Activated CD4-positive, CD25-positive, alpha-beta regulatory T cell (primary cell): Measurements from ENCODE around the gene HDAC11.
"Not testable (repeated sequence)": the region's sequence is repeated elsewhere in the genome, so short reads cannot be mapped to it uniquely, and the experiment has no call there.

ENCODE experiments used
- DNase-seq, 4 experiments: peaks; one replicate each; lab custom pipeline; 2025; lab: John Stamatoyannopoulos, UW

The HDAC11 gene, protein sequence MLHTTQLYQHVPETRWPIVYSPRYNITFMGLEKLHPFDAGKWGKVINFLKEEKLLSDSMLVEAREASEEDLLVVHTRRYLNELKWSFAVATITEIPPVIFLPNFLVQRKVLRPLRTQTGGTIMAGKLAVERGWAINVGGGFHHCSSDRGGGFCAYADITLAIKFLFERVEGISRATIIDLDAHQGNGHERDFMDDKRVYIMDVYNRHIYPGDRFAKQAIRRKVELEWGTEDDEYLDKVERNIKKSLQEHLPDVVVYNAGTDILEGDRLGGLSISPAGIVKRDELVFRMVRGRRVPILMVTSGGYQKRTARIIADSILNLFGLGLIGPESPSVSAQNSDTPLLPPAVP

DNA sequence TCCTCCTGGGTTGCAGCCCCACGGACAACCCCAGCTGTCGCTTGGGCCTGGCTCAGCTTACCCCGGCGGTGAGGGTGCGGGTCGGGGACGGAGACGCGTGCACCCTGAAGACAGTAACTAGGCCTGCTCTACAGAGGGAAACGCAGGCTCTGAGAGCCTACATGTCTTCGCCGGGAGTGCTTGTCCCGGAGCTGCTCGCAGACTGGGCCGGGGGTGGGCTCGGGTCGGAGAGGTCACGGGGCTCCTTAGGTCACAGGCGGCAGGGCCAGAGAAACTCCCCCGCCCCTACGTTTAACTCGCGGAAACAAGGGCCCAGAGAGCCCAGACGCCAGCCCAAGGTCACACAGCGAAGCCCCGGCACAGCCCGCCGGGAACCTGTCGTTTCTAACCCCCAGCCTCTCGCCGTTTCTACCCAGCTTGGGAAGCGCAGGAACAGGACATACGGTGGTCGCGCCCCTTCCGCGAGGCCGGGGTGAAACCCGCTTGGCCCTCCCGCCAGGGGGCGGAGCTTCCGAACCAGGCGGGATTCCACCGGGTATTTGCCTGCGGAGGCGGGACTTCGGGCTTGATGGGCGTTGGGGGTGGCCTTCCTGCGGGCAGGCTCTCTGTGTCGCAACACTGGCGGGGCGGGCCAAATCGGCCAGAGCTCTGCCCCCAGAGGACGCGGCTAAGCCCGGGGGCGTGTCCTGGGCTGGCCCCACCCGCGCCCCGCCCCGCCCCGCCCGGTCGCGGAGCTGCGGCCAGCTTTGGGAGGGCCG, at the start of gene HDAC11:
TSS of gene HDAC11 (plus strand) at position 725 of the 758 bp plus-strand sequence. CDS start 42 bp downstream, outside the sequence.
- peak; percentile 92 to 97 (median 96) for DNase-seq

DNA sequence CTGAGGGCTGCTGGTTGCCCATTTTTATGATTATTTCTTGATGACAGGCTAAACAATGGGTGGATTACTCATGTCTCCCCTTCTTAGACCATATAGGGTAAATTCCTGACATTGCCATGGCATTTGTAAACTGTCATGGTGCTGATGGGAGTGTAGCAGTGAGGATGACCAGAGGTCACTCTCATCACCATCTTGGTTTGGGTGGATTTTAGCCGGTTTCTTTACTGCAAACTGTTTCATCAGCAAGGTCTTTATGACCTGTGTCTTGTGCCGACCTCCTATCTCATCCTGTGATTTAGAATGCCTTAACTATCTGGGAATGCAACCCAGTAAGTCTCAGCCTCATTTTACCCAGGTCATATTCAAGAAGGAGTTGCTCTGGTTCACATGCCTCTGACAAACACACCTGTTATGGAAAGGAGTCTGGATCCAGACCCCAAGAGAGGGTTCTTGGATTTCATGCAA, 49.7 kb upstream of the HDAC11 start:
- DNase-seq: not testable (repeated sequence)

DNA sequence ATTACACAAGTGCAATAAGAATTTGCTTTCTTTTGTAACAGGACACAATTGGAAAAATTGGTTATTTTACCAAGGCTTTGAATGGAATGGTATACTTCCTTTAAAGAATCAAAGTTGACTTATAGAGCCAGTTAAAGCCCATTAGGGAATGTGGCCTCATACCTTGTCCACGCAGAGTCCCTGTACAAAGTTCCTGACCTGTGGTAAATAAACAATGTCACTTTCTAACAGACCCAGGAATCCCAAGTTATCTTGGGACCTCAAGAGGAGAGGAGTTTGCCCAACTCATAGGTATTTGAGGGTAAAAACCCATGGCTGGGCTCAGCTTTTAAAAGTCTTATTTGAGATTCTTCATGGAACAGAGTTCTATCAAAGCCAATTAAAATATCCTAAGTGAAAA, 48.0 kb upstream of the HDAC11 start:
- DNase-seq: no peak

DNA sequence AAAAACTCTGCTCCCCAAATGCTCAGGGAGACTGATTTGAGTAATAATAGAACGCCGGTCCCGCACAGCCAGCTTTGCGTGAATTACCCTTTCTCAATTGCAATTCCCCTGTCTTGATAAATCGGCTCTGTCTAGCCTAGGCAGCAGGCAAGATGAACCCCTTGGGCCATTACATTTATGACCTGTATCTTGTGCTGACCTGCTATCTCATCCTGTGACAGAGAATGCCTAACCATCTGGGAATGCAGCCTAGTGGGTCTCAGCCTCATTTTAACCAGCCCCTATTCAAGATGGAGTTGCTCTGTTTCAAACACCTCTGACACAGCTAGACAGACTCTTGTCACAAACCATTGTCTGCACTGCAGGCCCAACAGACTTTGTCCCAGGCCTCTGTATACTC, 46.2 kb upstream of the HDAC11 start:
- DNase-seq: no peak

DNA sequence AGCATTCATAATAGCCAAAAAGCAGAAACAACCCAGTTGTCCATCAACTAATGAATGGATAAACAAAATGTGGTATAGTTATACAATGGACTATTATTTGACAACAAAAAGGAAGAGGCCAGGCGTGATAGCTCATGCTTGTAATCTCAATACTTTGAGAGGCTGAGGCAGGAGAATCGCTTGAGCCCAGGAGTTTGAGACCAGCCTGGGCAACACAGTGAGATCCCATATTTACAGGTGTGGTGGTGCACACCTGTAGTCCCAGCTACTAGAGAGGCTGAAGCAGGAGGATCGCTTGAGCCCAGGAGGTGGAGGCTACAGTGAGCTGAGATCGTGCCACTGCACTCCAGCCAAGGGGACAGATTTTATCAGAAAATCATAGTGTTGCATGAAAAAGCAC, 43.9 kb upstream of the HDAC11 start:
- not testable (repeated sequence) for DNase-seq

DNA sequence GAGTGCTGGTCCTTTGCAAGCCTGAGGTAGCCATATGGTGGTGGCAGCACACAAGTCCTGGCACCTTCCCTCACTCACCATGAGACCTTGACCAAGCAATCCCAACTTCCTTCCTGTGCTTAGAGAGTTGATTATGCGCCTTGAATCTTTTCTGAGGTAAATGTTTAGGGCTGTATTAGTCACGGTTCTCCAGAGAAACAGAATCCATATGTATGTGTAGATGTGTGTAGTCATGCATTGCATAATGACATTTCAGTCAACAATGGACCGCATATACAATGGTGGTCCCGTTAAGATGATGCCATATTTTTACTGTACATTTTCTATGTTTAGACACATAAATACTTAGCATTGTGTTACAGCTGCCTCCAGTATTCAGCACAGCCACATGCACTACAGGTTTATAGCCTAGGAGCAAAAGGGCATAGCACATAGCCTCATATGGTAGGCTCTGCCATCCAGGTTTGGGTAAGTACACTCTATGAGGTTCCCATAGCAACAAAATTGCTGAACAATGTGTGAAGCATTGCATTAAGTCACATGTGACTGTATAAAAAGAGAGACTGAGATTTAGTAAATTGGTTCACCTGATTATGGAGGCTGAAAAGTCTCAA, 39.8 kb upstream of the HDAC11 start:
- DNase-seq: no peak

DNA sequence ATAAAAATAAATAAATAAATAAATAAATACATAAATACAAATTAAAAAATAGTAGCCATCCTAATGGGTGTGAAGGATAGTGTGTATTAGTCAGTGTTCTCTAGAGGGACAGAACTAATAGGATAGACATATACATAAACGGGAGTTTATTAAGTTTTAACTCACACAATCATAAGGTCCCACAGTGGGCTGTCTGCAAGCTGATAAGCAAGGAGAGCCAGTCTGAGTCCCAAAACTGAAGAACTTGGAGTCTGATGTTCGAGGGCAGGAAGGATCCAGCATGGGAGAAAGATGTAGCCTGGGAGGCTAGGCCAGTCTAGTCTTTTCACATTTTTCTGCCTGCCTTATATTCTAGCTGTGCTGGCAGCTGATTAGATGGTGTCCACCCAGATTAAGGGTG, 37.2 kb upstream of the HDAC11 start:
- DNase-seq: not testable (repeated sequence)

DNA sequence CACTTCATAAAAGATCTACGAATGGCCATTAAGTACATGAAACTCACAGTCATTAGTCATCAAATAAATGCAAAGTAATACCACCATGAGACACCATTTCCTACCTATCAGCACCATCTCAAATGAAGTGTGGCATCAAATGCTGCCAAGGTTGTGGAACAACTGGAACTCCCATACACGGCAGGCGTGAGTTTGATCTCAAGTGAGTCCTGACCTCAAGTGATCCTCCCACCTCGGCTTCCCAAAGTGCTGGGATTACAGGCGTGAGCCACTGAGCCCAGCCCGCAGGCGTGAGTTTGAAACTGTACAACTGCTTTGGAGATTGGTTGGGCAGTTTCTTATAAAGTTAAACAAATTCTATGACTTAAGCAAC, 28.8 kb upstream of the HDAC11 start:
- DNase-seq: peak in 1 of 4 experiments; percentile 22

DNA sequence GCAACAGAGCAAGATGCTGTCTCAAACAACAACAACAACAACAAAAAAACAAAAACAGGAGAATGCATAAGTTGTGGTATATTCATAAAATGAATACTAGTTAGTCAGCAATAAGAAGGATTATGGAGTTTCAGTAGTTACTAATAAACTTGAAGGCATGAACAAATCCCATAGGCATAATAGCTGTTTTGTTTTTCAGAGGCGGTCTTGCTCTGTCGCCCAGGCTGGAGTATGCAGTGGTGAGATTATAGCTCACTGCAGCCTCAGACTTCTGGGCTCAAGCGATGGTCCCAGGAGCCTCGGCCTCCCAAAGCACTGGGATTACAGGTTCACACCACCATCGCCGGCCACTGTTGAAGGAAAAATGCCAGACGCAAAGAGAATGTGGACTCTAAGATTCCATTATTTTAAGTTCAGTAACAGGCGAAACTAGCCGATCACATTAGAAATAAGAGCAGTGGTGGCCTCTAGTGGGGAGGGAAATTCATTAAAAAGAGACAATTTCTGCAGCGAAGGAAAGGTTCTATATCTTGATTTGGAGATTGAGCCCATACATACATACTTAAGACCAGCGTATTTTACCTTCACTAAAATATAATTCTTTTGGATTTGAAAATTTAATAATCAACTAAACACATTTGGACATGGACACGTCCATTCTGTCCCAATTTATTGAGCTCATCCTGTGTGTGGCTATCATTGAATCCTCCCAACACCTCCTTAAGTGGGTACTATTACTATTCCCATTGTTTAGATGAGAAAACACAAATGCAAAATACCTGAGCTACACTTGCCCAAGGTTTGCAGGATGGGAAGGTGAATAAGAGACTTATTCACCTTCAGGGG, 27.4 kb upstream of the HDAC11 start:
- DNase-seq: peak in 1 of 4 experiments; percentile 11

DNA sequence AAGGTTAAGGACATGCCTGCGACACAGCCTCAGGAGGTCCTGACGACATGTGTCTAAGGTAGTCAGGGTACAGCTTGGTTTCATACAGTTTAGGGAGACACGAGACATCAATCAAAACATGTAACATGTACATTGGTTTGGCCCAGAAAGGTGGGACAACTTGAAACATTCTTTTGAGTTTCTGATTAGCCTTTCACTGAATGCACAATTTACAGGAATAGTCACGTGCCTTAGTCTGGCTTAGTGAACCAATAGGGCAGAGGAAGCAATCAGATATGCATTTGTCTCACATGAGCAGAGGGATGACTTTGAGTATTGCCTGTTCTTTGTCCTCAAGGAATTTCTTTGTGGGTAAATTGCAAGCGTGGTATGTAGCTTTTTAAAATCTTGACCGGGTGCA, 24.5 kb upstream of the HDAC11 start:
- DNase-seq: no peak

DNA sequence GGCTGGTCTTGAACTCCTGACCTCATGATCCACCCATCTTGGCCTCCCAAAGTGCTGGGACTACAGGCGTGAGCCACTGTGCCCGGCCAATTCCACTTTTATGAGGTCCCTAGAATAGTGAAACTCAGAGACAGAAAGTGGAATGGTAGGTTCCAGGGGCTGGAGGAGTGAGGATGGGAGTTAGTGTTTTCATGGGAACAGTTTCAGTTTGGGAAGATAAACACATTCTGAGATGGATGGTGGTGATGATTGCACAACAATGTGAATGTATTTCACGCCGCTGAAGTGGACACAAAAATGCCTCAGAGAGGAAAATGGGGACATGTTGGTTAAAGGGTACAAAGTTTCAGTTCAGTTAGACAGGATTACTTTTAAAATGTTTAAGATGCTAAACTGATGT, 22.5 kb upstream of the HDAC11 start:
- no peak for DNase-seq

DNA sequence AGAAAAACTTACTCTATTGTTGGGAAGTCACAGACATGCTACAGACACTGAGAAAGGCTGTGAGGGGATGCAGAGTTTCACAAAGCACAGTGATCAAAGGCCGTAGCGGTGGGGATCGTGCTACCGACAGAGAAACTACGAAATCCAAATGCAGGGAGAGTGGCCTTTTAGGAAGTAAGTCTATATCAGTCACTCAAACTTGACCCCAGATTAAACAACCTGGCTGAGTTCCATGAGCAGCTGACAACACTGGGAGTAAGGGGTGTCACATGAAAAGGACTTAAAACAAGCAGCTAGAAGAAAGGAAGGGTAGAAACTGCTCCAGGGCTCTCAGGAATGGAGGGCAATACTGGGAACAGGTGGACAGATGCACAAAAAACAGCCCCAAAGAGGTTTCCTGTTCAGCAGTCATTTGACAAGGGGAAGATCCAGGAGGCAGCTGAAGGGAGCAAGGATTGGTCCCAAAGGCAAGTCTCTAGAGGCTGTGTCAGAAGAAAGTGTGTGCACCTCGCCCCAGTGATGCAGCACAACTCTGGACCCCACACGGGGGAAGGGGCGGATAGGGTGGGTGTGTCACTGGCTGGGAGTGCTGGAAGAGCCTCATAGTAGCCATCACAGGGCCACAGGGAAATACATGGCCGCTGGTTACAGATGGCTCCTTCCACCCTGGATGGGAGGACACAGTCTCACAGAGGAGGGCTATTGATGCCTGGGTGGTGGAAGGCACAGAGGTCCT, 20.3 kb upstream of the HDAC11 start:
- DNase-seq: no peak

DNA sequence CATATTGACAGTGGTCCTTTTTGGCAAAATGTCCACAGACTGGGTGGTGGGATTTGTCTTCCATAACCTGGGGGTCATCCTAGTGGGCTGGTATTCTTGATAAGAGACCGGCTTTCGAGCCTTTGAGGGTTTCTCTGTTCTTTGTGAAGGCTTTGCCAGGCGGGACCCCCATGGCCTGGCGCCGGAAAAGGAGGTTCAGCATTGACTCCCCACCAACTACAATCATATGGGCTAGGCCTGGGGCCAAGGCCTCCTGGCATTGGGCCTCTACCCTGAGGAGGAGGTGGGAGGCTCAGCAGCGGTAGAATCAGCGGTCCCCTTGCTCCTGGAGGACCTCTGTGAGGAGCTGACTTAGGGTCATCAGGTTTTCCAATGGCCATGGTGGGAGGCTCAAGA, 19.8 kb upstream of the HDAC11 start:
- no peak for DNase-seq

DNA sequence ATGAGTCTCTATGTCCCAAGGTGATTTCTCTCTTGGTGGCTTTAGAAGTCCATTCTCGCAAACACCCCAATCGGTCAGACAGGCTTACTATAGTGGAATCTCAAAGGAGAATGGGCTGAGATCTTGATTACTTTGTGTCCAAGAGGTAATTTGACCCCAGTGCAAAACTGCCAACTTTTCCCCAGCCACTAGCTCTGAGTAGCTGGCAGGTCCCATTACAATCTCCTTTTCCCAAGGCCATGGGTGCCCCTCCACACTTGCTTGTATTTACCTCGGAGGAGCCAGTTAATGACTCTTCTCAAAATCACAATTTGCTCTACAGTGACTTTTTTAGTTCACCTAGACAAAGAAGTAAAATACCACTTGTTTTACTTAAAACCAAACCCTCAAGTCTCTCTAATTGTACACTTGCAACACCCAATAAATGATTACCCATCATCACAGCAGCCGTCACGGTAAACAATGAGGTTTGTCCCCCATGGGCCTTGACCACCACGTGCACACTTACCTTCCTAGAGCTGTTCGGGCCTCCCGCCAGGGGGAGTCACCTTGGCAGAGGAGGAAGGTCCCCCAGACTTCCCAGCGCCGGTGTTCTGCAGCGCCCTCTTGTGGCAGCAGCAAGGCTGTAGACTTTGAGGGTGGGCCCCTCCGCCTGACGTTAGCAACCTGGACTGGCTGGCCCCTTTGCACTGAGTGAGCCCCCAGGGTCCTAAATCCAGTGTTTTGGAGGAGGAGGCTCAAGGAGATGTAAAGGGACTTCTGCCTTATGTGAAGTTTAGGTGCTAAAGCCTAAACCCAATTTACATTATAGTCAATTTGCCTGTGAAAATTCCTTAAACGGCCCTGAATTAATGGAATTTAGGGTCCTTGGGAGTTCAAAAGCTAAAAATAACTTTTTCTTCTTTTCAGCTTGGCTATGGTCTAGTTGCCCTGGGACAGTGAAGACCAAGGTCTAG, 18.7 kb upstream of the HDAC11 start:
- peak; percentile 30 to 57 (median 46) for DNase-seq

DNA sequence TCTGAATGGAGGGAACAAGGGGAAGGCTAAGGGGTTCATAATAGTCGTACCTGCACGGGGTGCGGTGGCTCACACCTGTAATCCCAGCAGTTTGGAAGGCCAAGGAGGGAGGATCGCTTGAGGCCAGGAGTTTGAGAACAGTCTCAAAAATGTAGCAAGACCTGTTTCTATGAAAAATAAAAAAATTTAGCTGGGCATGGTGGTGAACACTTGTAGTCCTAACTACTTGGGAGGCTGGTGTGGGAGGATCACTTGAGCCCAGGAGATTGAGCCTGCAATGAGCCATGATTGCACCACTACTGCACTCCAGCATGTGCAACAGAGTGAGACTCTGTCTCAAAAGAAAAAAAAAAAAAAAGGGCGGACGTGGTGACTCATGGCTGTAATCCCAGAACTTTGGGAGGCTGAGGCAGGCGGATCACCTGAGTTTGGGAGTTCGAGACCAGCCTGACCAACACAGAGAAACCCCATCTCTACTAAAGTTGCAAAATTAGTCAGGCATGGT, 17.9 kb upstream of the HDAC11 start:
- no peak for DNase-seq

DNA sequence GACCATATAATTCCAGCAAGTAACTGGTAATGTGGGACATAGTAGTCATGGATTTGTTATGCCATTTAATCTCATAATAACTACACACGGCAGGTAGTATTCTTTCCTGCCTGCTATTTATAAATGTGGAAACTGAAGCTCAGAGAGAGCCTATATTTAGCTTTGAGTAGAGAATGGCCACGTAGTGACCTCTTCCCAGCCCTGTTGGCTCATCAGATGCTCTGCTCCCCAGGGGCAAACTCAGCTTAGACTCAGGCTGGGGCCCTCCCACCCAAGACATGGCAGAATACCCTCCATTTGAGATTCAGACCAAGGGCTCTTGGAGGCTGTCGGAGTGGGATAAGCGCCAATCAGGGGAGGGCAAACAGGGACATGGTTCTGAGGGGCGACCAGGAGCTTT, 17.3 kb upstream of the HDAC11 start:
- no peak for DNase-seq

DNA sequence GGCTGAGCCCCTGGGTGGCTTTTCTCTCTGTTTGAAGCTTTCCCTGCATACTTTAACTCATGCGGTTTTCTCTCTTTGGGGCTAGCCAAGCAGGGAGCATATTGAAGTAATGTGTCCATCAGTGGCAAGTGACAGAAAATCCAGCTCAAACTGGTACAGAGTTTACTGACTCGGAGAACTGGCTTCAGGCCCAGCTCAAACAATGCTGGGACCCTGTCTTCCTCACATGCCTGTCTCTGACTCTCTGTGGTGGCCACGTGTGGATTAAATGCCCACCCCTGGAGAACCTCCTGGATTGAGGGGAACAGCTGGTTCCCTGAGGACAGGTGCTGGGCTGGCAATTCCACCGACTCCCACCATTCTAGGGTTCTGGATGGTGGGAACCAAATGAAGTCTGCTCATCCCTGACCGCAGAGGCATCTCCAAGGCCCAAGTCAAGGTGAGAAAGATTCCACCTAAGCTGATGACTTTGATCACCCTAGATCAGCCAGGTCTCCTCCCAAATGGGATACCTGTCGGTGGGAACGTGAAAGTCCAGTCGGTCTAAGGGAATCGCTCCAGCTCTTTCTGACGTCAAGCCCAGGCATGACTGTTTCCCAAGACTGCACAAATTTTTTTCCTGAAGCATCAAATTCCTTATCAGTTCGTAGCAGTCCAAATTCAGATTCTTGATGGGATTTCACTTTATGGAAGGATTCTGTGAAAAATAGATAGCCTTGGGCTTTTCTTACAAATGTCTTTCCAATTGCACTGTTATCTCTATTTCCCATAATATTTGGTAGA, 16.3 kb upstream of the HDAC11 start:
- DNase-seq: no peak

DNA sequence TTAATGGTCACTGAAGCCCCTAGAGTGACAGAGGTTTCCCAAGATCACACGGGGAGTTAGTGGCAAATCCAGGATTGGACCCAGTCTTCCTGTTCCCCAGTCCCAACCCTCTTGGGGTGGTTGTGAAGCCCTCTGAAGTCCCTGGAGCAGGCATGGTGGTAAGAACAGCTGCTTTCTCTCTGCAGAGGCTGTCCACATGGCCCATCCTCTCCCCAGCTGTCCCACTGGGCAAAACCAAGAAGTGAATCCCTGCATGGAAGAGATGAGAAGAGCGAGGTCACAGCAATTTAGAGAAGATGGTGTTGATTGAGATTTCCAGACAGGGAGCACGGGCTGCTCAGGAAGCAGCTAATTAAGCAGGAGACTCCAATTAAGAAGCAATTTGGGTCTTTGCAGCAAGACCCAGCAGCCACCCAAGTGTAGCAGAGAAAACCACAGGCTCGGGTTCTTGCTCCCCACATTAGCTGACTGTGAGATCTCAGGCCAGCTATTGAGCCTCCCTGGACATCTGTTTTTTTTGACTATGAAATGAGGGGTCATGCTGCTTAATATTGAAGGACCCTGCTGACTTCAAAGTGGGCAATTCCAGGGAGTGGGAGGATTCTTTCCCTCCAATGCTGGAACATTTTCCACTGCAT, 14.8 kb upstream of the HDAC11 start:
- no peak for DNase-seq

DNA sequence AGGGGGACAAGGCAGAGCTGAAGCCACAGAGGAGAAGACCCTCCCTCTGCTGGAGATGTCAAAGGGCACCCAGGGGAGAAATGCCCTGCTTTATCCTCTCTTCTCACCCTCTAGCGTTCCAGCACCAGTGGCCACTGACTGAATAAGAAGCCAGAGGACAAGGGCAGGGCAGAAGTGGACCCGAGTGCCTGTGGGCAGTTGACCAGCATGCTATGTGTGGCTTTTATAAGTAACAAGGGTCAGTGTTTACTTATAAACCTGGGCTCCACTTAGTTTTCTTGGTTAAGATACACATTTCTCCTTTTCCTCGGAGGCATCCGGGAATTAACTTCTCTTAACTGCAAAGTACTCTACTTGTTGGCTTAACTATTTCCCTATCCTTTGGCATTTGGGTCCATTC, 13.3 kb upstream of the HDAC11 start:
- no peak for DNase-seq
